Mesenteric fat pad (tissue), 1 donor: Measurements from ENCODE around the gene UBXN11. TPM values are rescaled to one million over a fixed set of nuclear protein-coding genes. Genes with fewer than 3 reads are reported as not detected.
A peak's percentile ranks its signal among the peaks of the same experiment; 100 is the strongest.

Experiments
- DNase-seq: peaks from one replicate; pipeline ENCODE4 v3.0.0-alpha.2; 2020; ENCODE audit warnings: low spot score
- total RNA-seq: library from RNA; stranded (reverse); fragmentation: NEBNext Ultra II Directional; extraction: Animal tissue kit (Norgen Biotek cat#: 25700); gene quantifications from one replicate; pipeline ENCODE4 v1.2.1, GENCODE V29; 2021
- donor health status: DM: yes; HTN: yes; CAD: no.

Gene UBXN11
- total RNA-seq, 1 donor from 2014 or later: 22.2 TPM

DNA sequence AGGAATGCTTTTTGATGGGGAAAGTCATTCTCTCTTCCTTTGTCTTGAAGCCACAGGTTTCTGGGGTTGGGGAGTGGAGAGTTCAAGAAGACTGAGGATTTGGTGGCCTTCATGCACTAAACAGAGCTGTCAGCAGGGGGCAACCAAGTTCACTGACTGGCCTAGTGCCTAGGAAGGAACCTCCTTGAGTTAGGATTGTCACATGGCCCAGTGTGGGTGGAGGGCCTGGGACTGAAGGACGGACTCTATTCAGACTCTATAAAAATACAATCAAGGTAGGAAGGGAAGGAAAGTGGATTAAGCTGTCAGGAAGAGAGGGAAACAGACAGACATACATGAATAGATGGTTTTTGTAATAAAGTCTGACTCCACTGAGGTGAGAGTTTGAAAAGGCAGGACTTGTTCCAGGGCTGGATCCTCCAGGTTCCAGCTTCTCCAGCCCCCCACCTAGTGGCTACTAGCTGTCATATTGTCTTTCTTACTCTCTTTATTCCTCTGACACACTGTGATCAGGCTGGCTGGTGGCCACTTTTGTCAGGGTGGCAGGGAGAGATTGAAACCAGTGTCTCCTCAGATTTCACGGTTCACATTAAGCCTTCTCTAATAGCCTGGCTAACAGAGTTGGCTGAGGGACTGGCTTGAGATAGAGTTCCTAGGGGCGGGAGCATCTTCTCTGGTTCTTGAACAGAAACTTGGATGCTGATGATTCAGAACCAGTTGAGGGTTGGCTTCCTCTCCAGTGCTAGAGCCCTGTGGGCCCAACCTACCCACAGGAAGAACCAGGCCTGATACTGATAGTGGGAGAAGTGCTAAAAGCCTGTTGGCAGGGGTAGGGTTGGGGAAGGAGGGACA lies 30.6 kb downstream of the UBXN11 start:
- DNase-seq: peak; percentile 89

- DNase-seq: peak; percentile 60
These were observed 31.5 kb downstream of the UBXN11 start for GRCh38 chr1:26274801-26275425.

- DNase-seq: no peak
These were observed 37.3 kb downstream of the UBXN11 start for GRCh38 chr1:26269198-26269550.

DNA sequence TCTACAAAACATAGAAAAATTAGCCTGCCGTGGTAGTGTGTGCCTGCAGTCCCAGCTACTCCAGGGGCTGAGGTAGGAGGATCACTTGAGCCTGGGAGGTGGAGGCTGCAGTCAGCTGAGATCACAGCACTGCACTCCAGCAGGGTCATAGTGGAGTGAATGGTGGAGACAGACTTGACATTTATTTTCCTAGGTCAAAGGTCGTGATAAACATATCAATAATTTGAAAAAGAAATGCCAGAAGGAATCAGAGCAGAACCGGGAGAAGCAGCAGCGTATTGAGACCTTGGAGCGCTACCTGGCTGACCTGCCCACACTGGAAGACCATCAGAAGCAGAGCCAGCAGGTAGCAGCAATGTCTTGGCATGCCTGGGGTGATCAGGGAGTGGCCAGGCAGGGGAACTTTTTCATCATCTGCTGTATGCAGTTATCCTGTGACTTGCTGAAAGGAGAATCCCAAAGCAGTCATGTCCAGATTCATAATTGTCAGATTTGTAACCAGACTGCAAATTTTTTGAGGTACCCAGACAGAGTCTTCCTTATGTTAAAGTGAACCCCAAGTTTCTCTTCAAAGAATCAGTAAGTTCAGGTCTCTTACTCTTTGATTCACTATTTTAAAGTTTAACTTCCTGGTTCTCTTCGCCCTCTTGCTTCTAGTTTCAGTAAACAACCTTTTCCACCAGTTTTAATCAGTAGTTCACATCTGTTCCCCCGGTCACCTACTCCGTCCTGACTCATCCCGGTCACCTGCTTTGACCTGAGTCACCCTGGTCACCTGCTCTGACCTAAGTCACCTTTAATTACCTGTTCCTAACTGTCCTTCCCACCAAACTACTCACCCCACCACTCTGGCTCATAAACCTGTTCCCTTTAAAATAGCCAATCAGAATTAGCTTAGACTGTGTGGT lies 37.9 kb downstream of the UBXN11 start:
- DNase-seq: peak; percentile 35

GRCh38 chr1:26265405-26265804 lies 41.0 kb downstream of the UBXN11 start:
- DNase-seq: no peak

DNA sequence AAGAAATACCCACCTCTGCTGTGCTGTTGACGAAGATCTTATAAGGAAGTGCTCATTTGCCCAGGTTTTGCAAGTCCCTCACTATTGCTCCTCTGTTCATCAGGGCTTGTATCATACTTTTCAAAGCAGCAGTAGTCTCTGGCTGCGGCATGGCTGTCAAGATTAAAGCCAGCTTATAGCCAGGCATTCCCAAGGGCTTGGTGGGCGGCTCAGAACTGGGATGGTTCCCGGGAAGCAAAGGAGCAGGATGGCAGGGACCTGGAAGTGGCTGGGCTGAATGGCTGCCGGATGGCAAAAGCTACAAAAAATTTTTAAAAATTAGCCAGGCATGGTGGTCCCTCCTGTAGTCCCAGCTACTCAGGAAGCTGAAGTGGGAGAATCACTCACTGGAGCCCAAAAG lies 43.2 kb downstream of the UBXN11 start:
- peak; percentile 51 for DNase-seq

GRCh38 chr1:26259578-26259977 lies 46.9 kb downstream of the UBXN11 start:
- no peak for DNase-seq

- no peak for DNase-seq
These were observed 47.4 kb downstream of the UBXN11 start for GRCh38 chr1:26259005-26259404.

DNA sequence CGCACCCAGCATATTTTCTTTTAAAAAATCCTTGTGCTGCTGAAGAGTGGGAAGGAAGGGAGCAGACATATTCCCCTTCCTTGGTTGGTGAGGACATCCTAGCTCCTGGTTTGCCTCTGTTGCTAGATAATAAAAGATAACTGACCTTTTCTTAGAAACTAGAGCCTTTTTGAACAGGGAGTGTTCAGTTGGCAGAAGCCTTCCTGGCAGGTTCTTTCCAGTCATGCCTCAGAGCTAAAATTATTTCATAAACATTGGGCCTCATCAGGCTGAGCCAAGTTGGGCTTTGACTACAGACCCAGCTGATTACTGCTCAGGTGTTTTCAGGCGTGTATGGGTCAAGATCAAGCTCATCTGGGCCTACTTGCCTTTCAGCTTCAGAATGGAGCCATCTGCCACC lies 49.2 kb downstream of the UBXN11 start:
- no peak for DNase-seq

DNA sequence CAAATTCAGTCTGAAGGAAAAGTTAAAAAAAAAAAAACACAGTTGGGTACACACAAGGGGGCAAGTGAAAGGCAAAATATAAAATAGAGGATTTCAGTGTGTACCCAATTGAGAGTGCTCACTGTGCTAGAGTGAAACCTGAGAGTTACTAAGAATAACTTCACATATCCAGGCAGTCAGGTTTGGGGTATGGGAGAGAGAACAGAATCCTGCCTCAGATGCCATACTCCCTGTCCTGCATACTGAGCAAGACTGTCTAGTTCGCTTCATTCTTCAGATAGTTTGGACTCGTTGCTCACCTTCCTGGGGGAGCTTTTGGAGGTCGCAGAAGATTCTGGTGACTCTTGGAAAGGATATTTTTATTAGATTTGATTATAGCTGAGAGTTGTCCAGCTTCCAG lies 52.0 kb downstream of the UBXN11 start:
- no peak for DNase-seq

- DNase-seq: no peak
These were observed 53.7 kb downstream of the UBXN11 start for GRCh38 chr1:26252718-26253117.

- DNase-seq: no peak
These were observed 66.5 kb downstream of the UBXN11 start for GRCh38 chr1:26239936-26240335.

GRCh38 chr1:26237230-26237966 lies 69.0 kb downstream of the UBXN11 start:
- DNase-seq: no peak

- no peak for DNase-seq
These were observed 71.6 kb downstream of the UBXN11 start for GRCh38 chr1:26234644-26235370.

- peak; percentile 100 for DNase-seq
These were observed 72.4 kb downstream of the UBXN11 start, which contains the start of gene CEP85 for GRCh38 chr1:26233903-26234643. CEP85 (plus strand) TSS chr1:26234200; CDS start chr1:26239784, 5,584 bp downstream.
